Gastroesophageal sphincter (tissue), 3 donors: ENCODE data around the gene IPO4.

Experiments used
- CTCF ChIP-seq, 4 experiments: fragments of 200-600 bp in 2 of 4; fragments of 450-650 bp in 2 of 4; sonication (generic) in 1 of 4; IDR thresholded peaks; one replicate each; pipeline ENCODE4 v1.5.1; 2017 to 2019; ENCODE audit warnings: antibody characterized with exemption in 4 of 4, mild to moderate bottlenecking in 2 of 4, moderate library complexity in 2 of 4
- EP300 ChIP-seq: sonication (generic); formaldehyde crosslinking; IDR thresholded peaks from one replicate; pipeline ENCODE4 v1.6.1; 2017; ENCODE audit warnings: antibody characterized with exemption, mild to moderate bottlenecking
- POLR2A ChIP-seq, 2 donors: fragments of 450-650 bp; IDR thresholded peaks; one replicate each; pipeline ENCODE4 v1.6.1; 2017; ENCODE audit warnings: antibody characterized with exemption in 2 of 2, mild to moderate bottlenecking in 2 of 2, moderate library complexity in 1 of 2
- POLR2AphosphoS5 ChIP-seq: sonication (generic); formaldehyde crosslinking; IDR thresholded peaks from one replicate; pipeline ENCODE4 v1.6.1; 2017; ENCODE audit warnings: antibody characterized with exemption

GRCh38 chr14:24179961-24180796, 8.4 kb downstream of the IPO4 start:
- no peak for TF ChIP-seq CTCF (IDR thresholded peaks at IDR 0.05)
- TF ChIP-seq EP300 = no peak
- peak; percentile 12 for TF ChIP-seq POLR2AphosphoS5
- no peak for TF ChIP-seq POLR2A (IDR thresholded peaks at IDR 0.05)
